Limb (tissue), 2 donors: ENCODE results near the gene ABHD6.
"Not testable (repeated sequence)": the region's sequence is repeated elsewhere in the genome, so short reads cannot be mapped to it uniquely, and the experiment has no call there.

Source experiments
- DNase-seq, 2 donors: peaks; one replicate each; pipeline ENCODE4 v3.0.0-alpha.2; 2016; ENCODE audit errors: extremely low spot score in 2 of 2

The ABHD6 gene, protein sequence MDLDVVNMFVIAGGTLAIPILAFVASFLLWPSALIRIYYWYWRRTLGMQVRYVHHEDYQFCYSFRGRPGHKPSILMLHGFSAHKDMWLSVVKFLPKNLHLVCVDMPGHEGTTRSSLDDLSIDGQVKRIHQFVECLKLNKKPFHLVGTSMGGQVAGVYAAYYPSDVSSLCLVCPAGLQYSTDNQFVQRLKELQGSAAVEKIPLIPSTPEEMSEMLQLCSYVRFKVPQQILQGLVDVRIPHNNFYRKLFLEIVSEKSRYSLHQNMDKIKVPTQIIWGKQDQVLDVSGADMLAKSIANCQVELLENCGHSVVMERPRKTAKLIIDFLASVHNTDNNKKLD

DNA sequence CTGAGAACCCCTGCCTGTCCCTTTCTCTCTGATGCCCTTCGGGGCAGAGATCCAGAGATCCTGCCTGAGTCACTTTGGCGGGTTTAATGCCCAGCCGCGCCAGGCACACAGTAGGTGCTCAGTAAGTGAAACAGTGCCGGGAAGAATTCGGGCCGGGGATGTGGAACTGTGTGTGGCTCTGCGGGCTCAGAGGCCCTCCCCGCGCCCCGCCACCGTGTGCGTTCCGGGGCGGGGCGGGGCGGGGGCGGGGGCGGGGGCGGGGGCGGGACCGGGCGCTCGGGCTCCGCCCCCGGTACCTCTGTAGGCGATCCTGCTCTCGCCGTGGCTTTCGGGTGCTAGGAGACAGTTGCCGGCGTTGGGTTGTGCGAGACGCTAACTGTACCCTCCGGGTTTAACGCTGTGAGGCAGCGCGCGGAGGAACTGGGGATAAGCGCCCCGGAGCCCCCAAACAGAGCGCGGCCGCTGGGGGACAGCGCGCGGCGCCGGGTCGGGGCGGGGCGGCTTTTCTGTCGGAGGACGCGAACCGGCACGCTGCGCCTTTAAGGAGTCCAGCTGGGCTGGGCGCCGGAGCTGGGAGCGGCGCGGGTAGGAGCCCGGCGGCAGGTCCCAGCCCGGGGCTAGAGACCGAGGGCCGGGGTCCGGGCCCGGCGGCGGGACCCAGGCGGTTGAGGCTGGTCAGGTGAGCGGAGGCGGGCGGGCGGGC lies at the start of gene ABHD6:
ABHD6 (plus strand) TSS at position 555 of the 703 bp plus-strand sequence. CDS start 18,795 bp downstream, outside the sequence.
- peak; percentile 67 to 92 for DNase-seq

- no peak for DNase-seq
These were observed 49.4 kb upstream of the ABHD6 start for GRCh38 chr3:58188173-58188564.

DNA sequence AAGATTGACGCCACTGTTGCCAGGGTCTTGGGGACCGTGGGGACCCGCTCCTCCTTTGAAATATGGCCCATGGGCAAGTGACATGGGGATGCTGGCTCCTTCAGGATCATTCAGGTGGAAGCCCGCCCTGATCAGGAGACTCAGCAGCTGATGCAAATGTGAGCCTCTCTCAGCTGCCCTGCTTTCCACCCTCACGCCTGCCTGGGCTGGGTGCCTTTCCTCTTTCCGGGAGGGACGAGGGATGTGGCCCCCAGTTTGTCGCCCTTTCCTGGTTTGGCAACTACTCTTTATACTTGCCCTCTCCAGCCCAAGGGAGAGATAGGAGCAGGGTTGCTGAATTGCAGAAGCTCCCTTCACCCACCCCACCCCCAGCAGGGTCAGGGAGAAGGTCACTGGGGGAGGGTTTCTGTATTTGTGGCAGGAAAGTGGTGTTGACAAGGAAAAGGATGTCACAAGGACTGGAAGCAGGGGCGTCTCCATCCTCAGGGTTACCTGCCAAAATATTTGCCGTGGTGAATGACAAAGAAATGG lies 48.6 kb upstream of the ABHD6 start:
- no peak for DNase-seq

GRCh38 chr3:58189691-58190090 lies 47.9 kb upstream of the ABHD6 start:
- DNase-seq, result no peak

GRCh38 chr3:58190291-58190690 lies 47.3 kb upstream of the ABHD6 start:
- DNase-seq, result no peak

DNA sequence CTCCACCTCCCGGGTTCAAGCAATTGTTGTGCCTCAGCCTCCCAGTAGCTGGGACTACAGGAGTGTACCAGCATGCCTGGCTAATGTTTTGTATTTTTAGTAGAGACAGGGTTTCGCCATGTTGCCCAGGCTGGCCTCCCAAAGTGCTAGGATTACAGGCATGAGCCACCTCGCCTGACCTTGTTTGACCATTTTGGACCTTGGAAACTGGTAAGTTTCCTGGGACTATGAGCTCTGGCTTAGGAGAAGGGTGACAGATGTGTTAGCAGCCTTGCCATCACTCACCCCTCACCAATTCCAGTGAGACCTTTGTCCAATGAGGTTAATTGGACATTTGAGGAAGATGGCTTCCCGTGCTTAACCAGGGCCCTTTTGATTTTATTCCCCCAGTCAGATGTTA lies 46.7 kb upstream of the ABHD6 start:
- no peak for DNase-seq

DNA sequence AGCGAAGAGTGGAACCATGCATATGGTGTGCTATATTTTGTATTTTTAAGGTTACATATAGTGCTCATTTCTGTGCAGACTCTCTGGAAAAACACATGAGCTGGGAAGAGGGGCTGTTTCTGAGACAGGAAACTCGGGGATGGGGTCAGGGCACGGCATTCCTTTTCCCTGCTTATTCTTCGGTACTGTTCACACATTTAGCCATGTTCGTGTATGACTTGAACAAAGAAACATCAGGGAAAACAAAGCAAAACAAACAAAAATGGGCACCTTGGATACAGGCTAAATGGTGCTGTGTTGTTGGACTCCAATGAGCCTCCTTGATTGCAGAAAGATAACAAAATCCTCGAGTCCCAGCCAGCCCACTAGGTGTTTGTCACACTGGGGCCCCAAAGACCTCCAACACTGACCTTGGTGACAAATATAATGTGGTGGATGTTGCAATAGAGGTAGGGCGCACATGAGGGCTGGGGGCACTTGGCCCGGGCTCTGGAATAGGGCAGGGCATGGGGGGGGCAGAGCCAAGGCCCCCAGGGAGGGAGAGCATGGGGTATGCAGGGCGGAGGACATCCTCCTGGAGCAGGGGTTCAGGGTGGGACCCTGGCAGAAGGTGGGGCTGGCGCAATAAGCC lies 46.1 kb upstream of the ABHD6 start:
- DNase-seq, result no peak

DNA sequence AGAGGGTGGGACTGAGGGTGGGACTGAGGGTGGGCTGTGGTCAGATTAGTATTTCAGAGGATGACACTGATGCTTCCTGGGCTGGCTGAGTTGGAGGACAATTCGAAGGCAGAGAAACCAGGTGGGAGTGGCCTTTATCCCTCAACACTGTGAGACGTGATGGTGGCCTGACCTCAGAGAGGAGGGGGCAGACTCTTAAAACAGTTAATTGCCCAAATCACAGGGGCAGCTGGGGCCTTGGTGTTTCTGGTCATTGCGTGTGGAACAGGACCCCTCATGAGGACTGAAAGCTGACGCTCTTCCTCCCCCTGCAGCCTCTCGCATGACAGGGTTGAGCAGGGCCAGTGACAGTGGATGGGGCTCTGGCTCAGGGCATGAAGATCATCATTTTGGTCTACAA lies 45.5 kb upstream of the ABHD6 start:
- no peak for DNase-seq

DNA sequence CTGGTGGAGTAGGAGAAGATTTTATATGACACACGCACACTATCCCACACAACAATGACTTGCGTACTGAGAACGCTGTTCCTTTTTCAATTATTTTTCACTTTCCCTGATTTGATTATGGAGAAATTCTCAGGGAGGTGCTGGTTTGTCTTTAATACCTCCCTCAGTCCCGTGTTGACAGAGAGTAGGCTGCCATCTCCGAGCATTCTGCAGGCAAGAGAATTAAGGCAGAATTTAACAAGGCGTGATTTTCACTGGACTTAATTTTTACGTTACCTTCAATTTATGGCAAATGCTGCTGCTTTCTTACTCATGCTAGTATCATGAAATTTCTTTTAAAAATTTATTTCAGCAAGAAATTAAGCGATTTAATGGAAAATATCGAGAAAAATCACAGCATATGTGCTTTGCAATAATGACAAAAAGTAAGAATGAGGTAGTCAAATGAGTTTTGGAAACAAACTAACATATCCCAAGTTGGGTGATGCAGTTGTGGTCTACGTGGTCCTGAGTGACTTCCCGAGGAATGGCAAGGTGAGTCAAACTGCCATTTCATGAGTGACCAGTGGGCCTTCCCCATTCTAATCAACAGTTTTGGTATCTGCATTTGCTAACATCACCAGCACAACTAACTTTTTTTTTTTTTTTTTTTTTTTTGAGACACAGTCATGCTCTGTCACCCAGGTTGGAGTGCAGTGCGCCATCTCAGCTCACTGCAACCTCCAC lies 43.7 kb upstream of the ABHD6 start:
- DNase-seq, result no peak

DNA sequence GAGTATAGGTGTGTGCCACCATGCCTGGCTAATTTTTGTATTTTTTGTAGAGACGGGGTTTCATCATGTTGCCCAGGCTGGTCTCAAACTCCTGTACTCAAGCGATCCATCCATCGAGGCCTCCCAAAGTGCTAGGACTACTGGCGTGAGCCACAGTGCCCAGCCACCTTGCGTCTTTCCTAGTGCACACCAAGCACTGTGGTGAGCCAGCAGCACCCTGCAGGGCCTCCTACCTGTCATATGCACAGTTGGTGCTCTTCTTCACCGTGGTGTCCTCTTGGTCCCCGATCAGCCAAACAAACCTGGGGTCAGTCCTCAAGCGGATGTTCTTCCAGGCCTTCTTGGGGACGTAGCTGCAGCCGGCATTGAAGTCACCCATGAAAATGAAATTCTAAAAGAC lies 40.0 kb upstream of the ABHD6 start:
- DNase-seq, result no peak

- DNase-seq, result no peak
These were observed 39.2 kb upstream of the ABHD6 start for GRCh38 chr3:58198362-58198761.

DNA sequence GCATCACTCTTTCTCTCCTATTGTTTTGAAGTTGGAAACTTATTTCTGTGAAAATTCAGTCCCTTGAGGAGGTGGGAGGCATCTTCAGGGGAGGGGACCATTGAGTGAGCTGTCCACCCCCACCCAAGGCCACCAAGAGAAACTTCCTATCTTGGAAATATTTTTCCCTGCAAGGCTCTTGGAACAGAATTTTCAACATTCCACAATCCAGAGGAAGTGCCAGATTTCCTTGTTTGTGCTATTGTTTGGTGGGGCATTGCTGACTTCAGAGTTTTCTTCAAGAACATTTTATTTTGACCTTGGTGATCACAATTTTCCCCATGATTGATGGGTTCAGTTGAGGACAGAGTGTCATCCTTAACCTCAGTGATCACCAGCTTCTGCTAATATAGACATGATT lies 38.8 kb upstream of the ABHD6 start:
- DNase-seq, result no peak

DNA sequence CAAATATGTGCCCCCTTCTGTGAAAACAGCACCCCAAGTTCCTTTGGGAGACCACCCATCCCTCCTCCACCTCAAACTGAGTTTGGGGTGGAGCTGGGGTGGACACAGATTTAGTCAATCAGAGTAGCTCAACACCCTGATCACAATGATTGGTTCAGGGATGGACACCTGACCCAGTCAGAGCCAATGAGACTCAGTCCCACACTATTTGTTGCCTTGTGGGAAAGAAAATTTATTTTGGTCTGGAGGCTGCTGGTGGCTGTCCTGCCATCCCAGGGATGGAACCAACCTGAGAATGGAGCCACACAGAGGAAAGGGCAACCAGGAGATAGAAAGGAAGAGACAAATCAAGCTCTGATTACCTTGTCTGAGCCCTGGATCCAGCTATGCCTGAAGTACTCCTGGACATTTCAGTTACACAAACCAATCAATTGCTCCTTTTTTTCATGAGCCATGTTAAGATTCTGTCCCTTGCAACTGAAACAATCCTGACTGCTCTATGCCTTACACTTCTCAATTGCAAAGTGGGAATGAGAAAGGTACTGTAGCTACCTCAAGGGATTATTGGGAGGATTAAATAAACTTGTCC lies 37.4 kb upstream of the ABHD6 start:
- no peak for DNase-seq

DNA sequence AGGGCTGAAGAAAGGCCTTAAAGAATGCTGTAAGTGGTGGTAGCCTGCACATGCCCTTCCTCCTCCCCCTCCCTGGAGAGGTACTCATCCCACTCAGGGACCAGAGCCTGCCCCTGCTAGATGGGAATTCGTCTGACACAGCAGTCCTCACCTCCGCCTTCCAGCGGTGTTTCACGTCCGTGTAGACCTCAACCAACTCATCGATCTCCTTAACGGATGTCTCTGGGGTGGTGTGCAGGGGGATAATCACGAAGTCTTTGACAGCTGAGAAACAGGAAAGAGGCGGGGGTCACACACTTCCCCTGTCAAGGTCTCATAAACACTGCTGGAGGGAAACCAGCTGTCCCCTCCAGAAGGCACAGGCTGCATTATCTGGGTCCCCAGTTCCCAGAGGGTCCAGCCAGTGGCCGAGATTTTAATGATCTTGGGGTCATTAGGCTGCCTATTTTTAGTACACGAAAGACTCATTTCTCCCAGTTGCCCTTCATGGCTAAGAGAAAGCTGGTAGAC lies 36.7 kb upstream of the ABHD6 start:
- DNase-seq, result no peak

DNA sequence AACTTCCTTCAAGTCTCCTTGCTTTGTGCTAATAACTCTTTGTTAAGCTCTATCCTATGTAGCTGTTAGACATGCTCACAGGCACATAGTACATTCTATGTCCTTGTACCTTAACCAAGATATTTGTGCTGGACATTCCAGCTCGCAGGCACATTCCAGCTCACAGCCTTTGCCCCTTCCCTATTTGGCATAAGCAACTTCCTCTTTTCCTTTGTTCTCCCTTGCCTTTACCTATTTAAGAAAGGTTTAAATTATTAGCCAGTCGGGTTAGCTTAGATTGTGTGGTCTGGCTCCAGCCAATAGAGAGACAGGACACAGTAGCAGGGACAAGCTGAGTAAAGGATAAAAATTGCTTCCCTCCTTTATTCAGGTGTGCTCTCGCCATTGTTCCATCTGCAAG lies 36.1 kb upstream of the ABHD6 start:
- not testable (repeated sequence) for DNase-seq

DNA sequence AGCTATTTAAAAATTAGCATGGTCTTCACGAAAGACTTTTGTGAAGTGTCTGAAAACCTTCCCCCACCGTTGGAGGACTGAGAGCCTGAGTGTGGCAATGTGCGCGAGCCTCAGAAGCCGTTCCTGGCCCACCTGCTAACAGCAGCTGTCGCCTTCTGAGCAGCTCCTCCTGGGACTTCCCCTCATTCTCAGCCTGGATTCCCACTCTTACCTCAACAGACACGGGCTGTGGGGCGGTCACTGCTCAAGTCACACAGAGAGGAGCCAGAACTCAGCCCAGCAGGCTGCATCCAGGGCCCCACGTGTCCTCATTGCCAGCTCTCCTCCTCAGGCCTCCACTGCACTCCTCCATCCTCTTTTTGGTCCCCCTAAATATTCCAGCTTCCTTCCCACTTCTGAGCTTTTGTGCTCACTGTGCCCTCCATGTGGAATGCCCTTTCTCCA lies 34.7 kb upstream of the ABHD6 start:
- DNase-seq, result peak in 1 of 2 donors; percentile 19

DNA sequence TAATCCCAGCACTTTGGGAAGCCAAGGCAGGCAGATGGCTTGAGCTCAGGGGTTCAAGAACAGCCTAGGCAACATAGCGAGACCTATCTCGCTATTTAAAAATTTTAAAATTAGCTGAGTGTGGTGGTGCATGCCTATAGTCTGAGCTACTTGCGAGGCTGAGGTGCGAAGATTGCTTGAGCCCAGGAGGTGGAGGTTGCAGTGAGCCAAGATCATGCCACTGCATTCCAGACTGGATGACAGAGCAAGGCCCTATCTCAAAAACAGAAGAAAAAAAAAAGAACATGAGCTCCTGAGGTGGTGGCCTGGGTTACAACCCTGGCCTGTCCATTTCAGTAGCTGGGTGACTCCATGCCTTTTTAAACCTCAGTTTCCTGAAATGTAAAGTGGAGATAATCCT lies 34.1 kb upstream of the ABHD6 start:
- DNase-seq, result no peak

DNA sequence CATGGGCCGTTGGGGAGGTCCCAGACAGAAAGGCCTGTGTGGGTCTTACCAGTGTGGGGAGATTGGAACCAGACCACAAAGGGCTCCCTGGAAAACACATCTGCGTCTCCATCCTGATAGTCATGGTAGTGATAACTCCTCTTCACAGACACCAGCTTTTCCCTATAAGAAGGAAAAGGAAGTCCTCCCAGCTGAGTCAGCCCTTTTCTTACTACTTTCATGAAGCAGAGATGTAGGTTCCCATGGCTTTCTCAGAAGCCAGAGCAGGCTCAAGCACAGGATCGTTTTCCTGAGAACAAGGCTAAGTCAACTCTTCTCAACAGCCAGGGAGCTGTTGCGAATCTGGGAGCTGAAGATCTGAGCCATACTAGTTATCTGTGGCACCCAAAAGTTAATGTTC lies 32.9 kb upstream of the ABHD6 start:
- no peak for DNase-seq

DNA sequence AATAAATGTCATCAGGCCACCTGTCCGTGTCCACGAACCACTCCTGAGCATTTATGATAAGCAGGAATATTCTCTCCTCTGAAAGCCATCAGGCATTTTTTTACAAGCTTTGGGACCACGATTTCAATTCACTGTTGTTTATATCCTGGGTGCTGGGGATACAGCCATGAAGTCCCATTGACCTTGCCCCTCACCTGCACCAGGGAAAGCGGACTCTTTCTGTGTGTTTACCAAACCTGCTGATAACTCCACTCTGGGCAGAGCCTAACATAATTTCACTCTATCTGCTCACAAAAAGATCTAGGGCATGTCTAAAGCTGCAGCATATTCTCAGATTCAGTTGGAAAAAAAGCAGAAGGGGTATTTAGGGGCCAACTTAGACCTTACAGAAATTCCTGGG lies 31.6 kb upstream of the ABHD6 start:
- DNase-seq, result no peak

GRCh38 chr3:58206406-58207011 lies 31.1 kb upstream of the ABHD6 start:
- DNase-seq, result no peak

- no peak for DNase-seq
These were observed 29.6 kb upstream of the ABHD6 start for GRCh38 chr3:58207954-58208353.
